ENCODE results near the gene PWWP2B.

DNA sequence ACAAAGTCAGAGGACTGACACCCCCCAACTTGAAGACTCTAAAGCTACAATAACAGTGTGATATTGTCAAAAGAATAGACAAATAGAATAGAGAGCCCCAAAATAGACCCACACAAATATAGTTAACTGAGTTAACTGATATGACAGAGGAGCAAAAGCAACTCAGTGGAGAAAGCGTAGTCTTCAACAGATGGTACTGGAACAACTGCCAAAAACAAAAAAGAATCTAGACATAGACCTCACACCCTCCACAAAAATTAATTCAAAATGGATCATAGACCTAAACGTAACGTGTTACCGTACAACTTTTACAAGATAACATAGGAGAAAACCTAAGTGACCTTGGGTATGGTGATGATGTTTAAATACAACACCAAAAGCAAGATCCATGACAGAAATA lies 28.6 kb upstream of the PWWP2B start:
- TF ChIP-seq HCFC1 (IDR thresholded peaks at IDR 0.05; ENCODE audit: low read depth, low read length) (no peak), ZNF775 (CRISPR knock-in tag; IDR thresholded peaks at IDR 0.05; ENCODE audit: borderline replicate concordance) (no peak), MAFF (IDR thresholded peaks at IDR 0.05; ENCODE audit: low read depth, low read length) (no peak), ZNF570 (CRISPR knock-in tag; IDR thresholded peaks at IDR 0.05; ENCODE audit: borderline replicate concordance) (no peak), ZNF441 (CRISPR knock-in tag; IDR thresholded peaks at IDR 0.05; ENCODE audit: borderline replicate concordance) (no peak), GABPB1 (CRISPR knock-in tag; IDR thresholded peaks at IDR 0.05) (no peak), KDM1A (CRISPR knock-in tag; IDR thresholded peaks at IDR 0.05) (no peak), JUNB (CRISPR knock-in tag; IDR thresholded peaks at IDR 0.05; ENCODE audit: borderline replicate concordance) (no peak), ZNF644 (CRISPR knock-in tag; IDR thresholded peaks at IDR 0.05; ENCODE audit: low read depth) (no peak), RFX5 (IDR thresholded peaks at IDR 0.05; ENCODE audit: low read depth, low read length) (no peak)
- TF ChIP-seq, protein P1, sequence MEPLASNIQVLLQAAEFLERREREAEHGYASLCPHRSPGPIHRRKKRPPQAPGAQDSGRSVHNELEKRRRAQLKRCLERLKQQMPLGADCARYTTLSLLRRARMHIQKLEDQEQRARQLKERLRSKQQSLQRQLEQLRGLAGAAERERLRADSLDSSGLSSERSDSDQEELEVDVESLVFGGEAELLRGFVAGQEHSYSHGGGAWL (CRISPR knock-in tag; IDR thresholded peaks at IDR 0.05) = no peak
